Smooth muscle cell (in vitro differentiated cells): ENCODE results near the gene APLP2. TPM values are rescaled to one million over a fixed set of nuclear protein-coding genes. Genes with fewer than 3 reads are reported as not detected.

Experiments used
- DNase-seq: peaks from one replicate; lab custom pipeline; 2025; ENCODE audit not compliant: unreplicated experiment; lab: John Stamatoyannopoulos, UW
- H2AFZ ChIP-seq: fragments of 200-600 bp; sonication (generic); 2 replicates; pipeline ENCODE4 v1.6.0; 2016; ENCODE audit warnings: antibody characterized with exemption, low read depth, mild to moderate bottlenecking
- H3F3A ChIP-seq: fragments of 200-600 bp; sonication (generic); 2 replicates; pipeline ENCODE4 v1.6.0; 2017; ENCODE audit warnings: antibody characterized with exemption, low read depth
- H3K27ac ChIP-seq: fragments of 200-600 bp; sonication (generic); 2 replicates; pipeline ENCODE4 v1.5.1; 2016; ENCODE audit warnings: low read depth, mild to moderate bottlenecking
- H3K27me3 ChIP-seq: fragments of 200-600 bp; sonication (generic); 2 replicates; pipeline ENCODE4 v1.6.1; 2016; ENCODE audit warnings: low read depth, mild to moderate bottlenecking
- H3K36me3 ChIP-seq: fragments of 200-600 bp; sonication (generic); 2 replicates; pipeline ENCODE4 v1.5.1; 2016; ENCODE audit warnings: low read depth
- H3K4me1 ChIP-seq: fragments of 200-600 bp; sonication (generic); 2 replicates; pipeline ENCODE4 v1.5.1; 2016; ENCODE audit warnings: low read depth
- H3K4me2 ChIP-seq: fragments of 200-600 bp; sonication (generic); 2 replicates; pipeline ENCODE4 v1.6.0; 2016; ENCODE audit warnings: mild to moderate bottlenecking
- H3K4me3 ChIP-seq: fragments of 200-600 bp; sonication (generic); 2 replicates; pipeline ENCODE4 v1.5.1; 2016; ENCODE audit warnings: mild to moderate bottlenecking
- H3K79me2 ChIP-seq: fragments of 200-600 bp; sonication (generic); 2 replicates; pipeline ENCODE4 v1.6.0; 2016; ENCODE audit warnings: low read depth, mild to moderate bottlenecking
- H3K9ac ChIP-seq: fragments of 200-600 bp; sonication (generic); 2 replicates; pipeline ENCODE4 v1.6.0; 2016; ENCODE audit warnings: low read depth
- H3K9me3 ChIP-seq: fragments of 200-600 bp; sonication (generic); replicated peaks from 2 replicates; pipeline ENCODE4 v1.5.1; 2016; ENCODE audit warnings: low read depth
- H4K20me1 ChIP-seq: fragments of 200-600 bp; sonication (generic); 2 replicates; pipeline ENCODE4 v1.6.0; 2016; ENCODE audit warnings: low read depth
- CTCF ChIP-seq: fragments of 200-600 bp; sonication (generic); IDR thresholded peaks from 2 replicates; pipeline ENCODE4 v1.5.1; 2017; ENCODE audit warnings: borderline replicate concordance, mild to moderate bottlenecking, antibody characterized with exemption; ENCODE audit not compliant: insufficient read depth, poor library complexity, severe bottlenecking
- WGBS: methylation state at CpG from one replicate; pipeline ENCODE4 v1.1.7; 2016; ENCODE audit warnings: low lambda C conversion rate; 5-methylcytosine and 5-hydroxymethylcytosine counted together
- polyA plus RNA-seq: library from polyadenylated mRNA; unstranded; fragments of >200 nt; fragmentation: Nextera tagmentation; extraction: Ambion mirVana; gene quantifications from 2 replicates; pipeline ENCODE4 v1.2.1, GENCODE V29; 2016
- total RNA-seq: library from RNA; depleted of rRNA; stranded (reverse); fragments of >200 nt; gene quantifications from 2 replicates; pipeline ENCODE4 v1.2.3, GENCODE V29; 2014

The APLP2 gene
- total and polyA plus RNA-seq, 2 experiments from 2014 or later, result 121 to 146 TPM

- Histone ChIP-seq H3K4me1 (peaks cover 8% of the 10 kb centered on the region), H3K9ac (no peak overlapping the region), H3K36me3 (no peaks in the 10 kb centered on the region), H3F3A (peaks cover 6% of the 10 kb centered on the region), H3K79me2 (no peaks in the 10 kb centered on the region), H3K27me3 (no peaks in the 10 kb centered on the region), H3K9me3 (no peaks in the 10 kb centered on the region), H2AFZ (no peak overlapping the region), H4K20me1 (no peaks in the 10 kb centered on the region), H3K4me2 (no peak overlapping the region), H3K4me3 (no peak overlapping the region), H3K27ac (peak overlapping the region; percentile 46)
- no peak for DNase-seq
- no peak for TF ChIP-seq CTCF
- 43% methylated on average over 2 of the region's 2 CpGs for WGBS
Measured at GRCh38 chr11:130023204-130023603, 46.5 kb upstream of the APLP2 start.

GRCh38 chr11:130024361-130024760 lies 45.3 kb upstream of the APLP2 start:
- Histone ChIP-seq H3K79me2 (no peaks in the 10 kb centered on the region), H3K36me3 (no peaks in the 10 kb centered on the region), H2AFZ (no peak overlapping the region), H3K9me3 (no peaks in the 10 kb centered on the region), H3K4me1 (peaks cover 8% of the 10 kb centered on the region), H3K4me2 (no peak overlapping the region), H3K4me3 (no peak overlapping the region), H3F3A (peaks cover 6% of the 10 kb centered on the region), H4K20me1 (no peaks in the 10 kb centered on the region), H3K27ac (no peak overlapping the region), H3K9ac (no peak overlapping the region), H3K27me3 (no peaks in the 10 kb centered on the region)
- no peak for DNase-seq
- TF ChIP-seq CTCF, result no peak
- WGBS, result 92% methylated on average over 1 of the region's 1 CpG

GRCh38 chr11:130025371-130025770 lies 44.3 kb upstream of the APLP2 start:
- 91% methylated on average over 1 of the region's 1 CpG for WGBS

More at GRCh38 chr11:130025371-130025770, 44.3 kb upstream of the APLP2 start:
- no peak for DNase-seq
- Histone ChIP-seq H3K9me3 (no peaks in the 10 kb centered on the region), H3K4me1 (peaks cover 2% of the 10 kb centered on the region), H3K9ac (no peak overlapping the region), H3F3A (peaks cover 2% of the 10 kb centered on the region), H3K4me3 (no peak overlapping the region), H3K27me3 (no peaks in the 10 kb centered on the region), H3K27ac (no peak overlapping the region), H4K20me1 (no peaks in the 10 kb centered on the region), H3K4me2 (no peak overlapping the region), H3K79me2 (no peaks in the 10 kb centered on the region), H3K36me3 (no peaks in the 10 kb centered on the region), H2AFZ (no peak overlapping the region)
- TF ChIP-seq CTCF, result no peak
